Amygdala (tissue), 56 donors: Measurements from ENCODE around the gene GALNT12.
A peak's percentile ranks its signal among the peaks of the same experiment; 100 is the strongest.

ENCODE experiments used
- DNase-seq, 56 donors: peaks; one replicate each; lab custom pipeline; 2025; lab: John Stamatoyannopoulos, UW

GALNT12 gene

DNA sequence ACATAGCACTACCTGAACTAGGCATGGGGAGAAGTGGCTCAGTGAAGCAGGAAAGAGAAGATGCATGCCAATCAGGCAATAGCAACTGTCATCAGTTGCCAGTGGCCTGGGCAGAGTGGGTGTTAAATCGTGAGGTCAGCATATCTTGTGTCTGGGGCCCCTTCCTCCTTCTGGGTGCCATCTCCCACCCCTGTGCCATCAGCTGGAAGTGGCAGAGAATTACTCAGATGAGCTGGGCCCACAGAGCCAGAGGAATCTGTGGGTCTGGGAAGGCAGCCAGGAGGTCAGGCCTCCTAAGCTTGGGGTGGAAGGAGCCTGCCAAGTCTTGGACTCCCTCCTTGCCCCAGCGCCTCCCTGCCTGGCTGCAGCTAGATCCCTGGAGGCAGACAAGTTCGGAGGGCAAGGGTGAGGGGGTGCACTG, 66.5 kb downstream of the GALNT12 start:
- DNase-seq = peak in 14 of 56 donors; percentile 3 to 61 (median 15)

DNA sequence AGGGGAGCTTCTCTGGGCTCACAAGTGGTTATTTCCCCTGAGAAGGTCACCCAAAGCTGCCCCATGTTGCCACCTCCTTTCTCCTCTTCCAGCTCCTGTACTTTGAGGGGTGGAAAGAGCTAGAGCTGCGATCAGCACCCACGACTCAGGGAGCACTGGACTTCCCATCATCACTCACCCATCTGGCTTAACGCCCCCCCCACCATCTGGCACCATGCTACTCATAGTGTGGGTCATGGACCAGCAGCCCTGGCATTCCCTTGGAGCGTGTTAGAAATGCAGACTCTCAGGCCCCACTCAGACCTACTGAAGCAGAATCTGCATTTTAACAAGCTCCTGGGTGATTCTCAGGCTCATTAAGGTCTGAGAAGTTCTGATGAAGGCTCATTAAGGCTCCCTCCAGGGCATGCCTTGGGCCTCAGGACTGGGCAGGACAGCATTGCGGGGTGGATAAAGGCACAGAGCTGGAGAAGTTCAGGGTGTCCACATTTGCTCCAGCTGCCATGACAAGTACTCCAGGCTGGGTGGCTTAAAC, 67.3 kb downstream of the GALNT12 start:
- no peak for DNase-seq

DNA sequence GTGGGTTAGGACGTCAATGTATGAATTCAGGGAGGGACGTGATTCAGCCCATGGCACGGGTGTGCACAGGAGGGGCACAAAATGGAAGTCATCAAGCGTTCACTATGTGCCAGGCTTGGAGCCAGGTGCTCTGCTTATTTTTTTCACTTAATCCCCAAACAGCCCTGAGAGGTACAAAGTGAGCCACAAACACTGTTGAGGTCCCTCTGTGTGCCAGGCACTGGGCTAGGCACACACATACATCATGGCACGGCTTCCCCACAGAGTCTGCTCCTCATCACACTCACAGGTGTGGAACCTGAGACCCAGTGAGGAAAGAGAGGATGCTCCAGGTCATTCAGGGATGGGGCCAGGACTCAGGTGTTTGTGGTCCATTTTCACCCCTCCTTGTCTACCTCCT, 68.1 kb downstream of the GALNT12 start:
- no peak for DNase-seq

DNA sequence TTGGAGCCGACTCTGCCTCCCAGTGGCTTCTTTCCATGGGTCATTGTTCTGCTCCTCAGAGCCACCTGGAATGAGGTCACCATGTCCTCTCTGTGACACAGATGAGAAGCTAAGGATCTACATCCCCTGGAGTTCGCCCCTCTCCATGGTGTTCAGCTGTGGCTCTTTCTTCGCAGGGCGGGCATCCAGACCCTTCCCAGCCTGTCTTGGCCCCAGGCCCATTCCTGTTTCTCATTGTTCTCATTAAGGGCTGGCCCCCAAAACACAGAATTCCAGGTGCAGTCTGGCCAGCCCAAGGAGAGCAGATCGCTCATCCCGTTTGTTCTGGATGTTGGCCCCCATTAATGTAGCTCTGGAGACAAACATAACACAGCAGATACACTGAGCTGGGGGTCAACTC, 69.8 kb downstream of the GALNT12 start:
- no peak for DNase-seq

DNA sequence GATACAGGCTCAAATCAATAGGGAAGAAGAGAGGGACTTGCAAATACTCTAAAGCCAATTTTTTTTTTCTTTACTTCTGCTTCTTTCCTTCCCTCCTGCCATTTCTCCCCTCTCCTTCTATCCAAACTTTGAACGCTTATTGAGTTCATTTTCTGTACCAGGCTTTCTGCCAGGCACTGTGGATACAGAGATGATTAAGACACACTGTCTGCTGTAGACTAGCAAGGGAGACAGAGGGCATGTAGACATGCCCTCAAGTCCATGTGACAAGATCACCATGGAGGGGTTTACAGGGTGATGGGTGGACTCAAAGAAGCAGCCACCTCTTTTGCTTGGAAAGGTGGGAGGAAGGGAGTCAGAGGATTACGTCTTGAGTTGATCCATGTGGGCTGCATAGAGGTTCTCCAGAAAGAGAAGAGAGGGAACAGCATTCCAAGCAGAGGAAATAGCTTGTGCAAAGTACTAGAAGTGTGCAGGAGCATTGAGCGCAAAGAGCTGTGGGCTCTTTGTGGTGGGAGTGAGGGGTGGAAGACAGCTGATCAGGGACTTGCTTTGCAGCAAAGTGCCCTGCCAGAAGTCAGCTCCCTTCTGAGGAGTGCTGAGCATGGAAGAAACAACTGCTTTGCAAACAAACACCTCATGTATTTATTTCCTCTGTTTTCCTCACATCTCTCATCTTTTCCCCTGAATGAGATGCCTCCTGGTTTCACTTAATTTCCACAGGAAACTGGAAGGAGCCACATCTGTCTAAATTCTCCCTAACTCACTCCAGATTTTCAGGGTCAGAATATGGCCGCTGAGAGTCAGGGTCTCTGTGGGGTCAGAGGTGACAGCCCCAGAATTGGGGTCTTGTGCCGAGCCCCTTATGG, 71.9 kb downstream of the GALNT12 start:
- DNase-seq = no peak

GRCh38 chr9:98879963-98880310, 72.5 kb downstream of the GALNT12 start:
- no peak for DNase-seq

- no peak for DNase-seq
Measured at GRCh38 chr9:98880311-98881015, 73.0 kb downstream of the GALNT12 start.

DNA sequence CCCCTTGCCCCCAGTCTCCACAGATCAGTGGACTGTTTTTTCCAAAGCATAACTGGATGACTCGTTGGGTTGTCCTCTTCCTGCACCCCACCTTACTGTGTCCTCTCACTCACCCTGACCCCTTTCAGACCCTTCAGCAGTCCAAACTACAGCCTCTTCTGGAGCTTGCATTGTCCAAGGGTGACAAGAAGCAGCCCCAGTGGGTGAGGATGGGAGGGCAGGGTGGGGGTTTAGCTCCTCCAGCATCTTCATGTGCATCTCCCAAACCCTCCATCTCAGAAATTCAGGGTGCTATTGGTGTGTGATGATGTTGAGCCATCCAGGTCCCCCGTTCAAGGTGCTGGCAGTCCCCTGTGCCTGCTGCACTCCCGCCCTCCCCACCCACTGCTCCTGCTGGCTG, 73.9 kb downstream of the GALNT12 start:
- DNase-seq = no peak

DNA sequence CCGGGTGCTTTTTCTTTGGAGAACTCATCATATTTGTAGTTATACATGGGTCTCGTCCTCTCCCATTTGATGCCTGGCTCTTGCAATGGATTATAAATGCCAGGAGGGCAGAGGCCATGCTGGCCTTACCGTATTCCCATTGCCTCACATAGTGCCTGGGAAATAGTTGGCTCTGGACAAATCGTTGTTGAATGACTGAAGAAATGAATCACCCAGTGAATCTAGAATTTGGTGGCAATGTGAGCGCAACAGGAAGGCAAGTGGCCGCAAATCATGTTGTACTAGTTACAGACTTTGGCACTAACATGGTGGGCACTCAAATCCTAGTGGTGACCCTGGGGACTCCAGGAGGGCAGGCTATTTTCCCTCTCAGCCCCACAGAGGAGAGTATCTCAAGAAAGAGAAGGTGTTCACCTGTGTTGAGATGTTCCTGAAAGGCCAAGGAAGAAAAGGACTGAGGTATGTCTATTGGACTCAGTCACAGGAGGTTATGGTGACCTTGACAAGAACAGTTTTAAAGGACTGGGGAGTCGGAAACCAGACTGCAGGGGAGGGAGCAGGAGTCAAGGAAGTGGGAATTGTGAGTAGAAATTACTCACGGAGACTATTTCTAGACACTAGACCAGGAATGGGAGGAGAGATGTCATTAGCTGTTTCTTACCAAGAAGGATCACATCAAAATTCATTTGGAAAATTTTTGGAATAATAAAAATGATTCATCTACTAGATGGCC, 74.5 kb downstream of the GALNT12 start:
- DNase-seq = no peak

- no peak for DNase-seq
Measured at GRCh38 chr9:98882569-98882923, 75.1 kb downstream of the GALNT12 start.

DNA sequence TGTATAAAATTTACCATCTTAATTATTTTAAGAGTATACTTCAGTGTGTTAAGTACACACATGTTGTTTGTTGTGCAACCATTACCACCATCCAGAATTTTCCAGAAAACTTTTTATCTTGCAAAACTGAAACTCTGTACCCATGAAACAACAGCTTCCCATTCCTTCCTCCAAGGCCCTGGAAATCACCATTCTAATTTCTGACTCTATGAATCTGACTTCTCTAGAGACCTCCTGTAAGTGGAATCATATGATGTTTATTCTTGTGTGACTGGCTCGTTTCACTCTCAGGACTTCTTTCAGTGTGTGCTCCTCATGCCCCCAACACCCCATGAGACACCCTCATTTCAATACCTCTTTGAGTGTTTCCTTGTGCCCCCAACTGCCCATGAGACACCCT, 75.8 kb downstream of the GALNT12 start:
- no peak for DNase-seq

DNA sequence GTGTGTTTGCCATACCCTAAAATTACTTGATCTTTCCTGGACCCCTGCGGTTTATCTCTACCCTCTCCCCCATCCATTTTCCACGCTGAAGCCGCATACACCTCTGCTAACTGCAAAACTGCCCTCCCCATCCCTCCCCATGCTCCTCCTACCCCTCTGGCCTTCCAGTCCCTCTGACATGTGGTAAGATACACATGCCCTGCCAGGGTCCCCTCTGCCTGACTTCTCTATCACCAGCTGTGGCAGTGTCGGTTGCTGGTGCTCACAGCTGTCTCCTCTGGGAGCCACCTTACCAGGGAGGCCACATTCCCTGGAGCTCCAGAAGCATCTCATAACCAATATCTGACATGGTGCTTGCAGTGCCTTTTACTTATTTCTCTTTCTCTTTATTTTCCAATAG, 77.4 kb downstream of the GALNT12 start:
- DNase-seq = no peak

- DNase-seq = no peak
Measured at GRCh38 chr9:98885575-98886295, 78.3 kb downstream of the GALNT12 start.

DNA sequence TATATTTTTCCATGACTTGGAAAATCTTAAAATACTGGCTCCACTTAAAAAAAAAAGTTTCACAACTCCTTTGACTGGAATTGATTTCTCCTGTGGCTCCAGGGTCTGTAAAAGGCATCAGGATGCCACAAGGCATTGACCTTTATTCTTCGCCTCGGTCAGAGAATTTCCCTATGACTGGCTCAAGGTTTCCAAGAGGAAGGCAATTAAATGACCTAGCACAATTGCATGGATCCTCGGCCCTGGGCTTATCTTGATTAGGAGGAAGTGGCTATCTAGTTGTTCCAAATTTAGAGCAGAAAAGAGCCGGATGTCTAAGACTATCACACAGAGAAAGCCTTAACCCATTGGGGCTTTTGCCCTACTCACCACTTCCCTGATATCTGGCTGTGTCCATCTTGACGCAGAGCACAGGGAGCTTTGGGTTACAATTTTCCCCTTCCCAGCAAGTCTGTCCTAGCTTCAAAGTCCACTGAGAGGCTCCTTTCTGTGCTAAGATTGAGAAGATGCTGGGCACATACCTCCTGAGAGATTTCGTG, 79.3 kb downstream of the GALNT12 start:
- no peak for DNase-seq

- no peak for DNase-seq
Measured at GRCh38 chr9:98887918-98888510, 80.5 kb downstream of the GALNT12 start.

DNA sequence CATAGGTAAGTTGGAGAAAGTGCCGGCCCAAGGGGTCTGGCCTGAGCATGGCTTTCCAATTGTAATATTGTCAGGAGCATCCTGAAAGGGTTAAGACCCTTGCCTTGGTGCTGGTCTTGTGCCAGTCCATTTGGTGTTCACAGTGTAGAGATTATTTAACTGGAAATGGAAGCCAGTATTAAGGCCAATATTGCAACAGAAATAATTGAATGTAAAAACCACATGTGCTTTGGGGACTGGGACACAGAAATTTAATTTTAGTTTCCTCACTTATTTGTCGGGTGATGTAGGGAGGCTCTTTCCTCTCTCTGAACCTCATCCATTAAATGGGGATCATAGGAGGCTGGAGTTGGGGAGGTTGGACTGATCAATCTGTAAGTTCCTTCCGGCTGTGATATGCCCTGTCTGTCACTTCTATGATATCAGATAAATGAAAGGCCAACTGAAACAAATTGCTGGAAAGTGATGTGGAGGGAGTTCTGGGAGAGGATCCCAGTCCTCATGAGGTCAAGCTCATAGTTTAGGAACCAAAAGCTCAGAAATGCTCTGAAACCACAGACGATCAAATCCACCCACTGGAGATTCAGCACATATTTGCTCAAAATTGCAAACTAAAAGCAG, 81.4 kb downstream of the GALNT12 start:
- no peak for DNase-seq

DNA sequence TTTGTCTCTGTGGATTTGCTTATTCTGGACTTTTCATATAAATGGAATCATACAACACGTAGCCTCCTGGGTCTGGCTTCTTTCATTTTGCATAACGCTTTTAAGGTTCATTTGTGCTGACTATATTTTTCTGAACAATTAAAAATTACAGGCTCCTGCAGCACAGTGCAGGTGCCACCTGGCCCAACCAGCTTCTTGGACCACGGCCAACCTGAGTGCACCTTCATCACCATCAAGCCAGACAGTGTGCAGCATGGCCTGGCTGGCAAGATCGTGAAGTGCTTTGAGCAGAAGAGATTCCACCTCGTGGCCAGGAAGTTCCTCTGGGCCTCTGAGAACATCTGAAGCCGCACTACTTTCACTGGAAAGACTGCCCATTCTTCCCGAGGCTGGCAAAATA, 82.8 kb downstream of the GALNT12 start:
- DNase-seq = no peak

DNA sequence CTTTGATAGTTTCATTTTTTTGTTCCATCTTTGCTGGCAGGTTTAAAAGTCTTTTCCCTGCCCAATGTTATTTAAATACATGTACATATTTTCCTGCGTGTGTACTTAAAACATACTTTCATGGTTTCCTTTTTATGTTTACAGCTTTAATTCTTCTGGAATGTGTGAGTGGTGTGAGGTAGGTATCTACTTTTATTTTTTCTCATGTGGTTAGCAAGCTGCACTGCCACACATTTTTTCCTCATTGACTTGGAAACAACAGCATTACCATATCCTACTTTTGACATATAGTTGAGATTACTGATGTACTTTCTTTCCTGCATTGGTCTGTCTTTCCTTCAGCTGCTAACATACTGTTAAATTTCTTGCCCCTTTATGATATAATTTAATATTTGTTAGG, 84.8 kb downstream of the GALNT12 start:
- no peak for DNase-seq

DNA sequence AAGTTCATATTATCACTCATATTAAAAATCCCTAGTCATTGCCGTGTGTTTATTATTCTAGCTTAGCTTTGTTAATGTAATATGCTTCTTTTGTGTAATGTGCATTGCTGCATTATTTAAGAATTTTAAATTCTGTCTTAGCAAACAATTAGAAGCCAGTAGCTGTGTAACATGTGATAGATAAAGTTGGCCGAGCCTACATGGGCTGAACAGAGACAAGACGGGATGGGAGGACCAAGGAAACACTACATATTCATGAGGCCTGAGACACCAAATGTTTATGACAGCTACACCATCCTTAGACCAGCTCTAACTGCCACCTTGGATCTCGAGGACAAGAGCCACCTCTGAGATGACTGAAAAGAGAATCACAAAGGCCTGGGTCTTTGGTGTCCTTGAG, 85.2 kb downstream of the GALNT12 start:
- DNase-seq = no peak
